Calu3 (cell line): Measurements from ENCODE around the gene TAF12. TPM values are rescaled to one million over a fixed set of nuclear protein-coding genes. Genes with fewer than 3 reads are reported as not detected.
A peak's percentile ranks its signal among the peaks of the same experiment; 100 is the strongest.
"Not testable (repeated sequence)": the region's sequence is repeated elsewhere in the genome, so short reads cannot be mapped to it uniquely, and the experiment has no call there.

Experiments
- BruUV-seq: library from RNA; stranded (reverse); fragments of 400-500 nt; replicated peaks from 2 replicates; lab custom pipeline; 2021; lab: Mats Ljungman, UMichigan
- CTCF ChIA-PET: fragments of 300-600 bp; sonication (Branson Sonifier 250); formaldehyde crosslinking; loops from one replicate; lab custom pipeline; 2022; ENCODE audit warnings: antibody characterized with exemption; lab: Charles Lee
- DNase-seq: peaks from one replicate; pipeline ENCODE4 v3.0.0; 2022
- H3K27ac Mint-ChIP-seq: one replicate; pipeline ENCODE4 v1.8.0; 2022; ENCODE audit warnings: mixed read lengths; ENCODE audit not compliant: unreplicated experiment
- H3K27me3 Mint-ChIP-seq: one replicate; pipeline ENCODE4 v1.8.0; 2022; ENCODE audit warnings: mixed read lengths; ENCODE audit not compliant: unreplicated experiment
- H3K36me3 Mint-ChIP-seq: one replicate; pipeline ENCODE4 v1.8.0; 2022; ENCODE audit warnings: mild to moderate bottlenecking, moderate library complexity, mixed read lengths; ENCODE audit not compliant: insufficient read depth, unreplicated experiment
- H3K4me1 Mint-ChIP-seq: one replicate; pipeline ENCODE4 v1.8.0; 2022; ENCODE audit warnings: mild to moderate bottlenecking, low read depth, mixed read lengths; ENCODE audit not compliant: unreplicated experiment
- H3K4me3 Mint-ChIP-seq: one replicate; pipeline ENCODE4 v1.8.0; 2022; ENCODE audit warnings: mild to moderate bottlenecking, low read depth, moderate library complexity, mixed read lengths; ENCODE audit not compliant: unreplicated experiment
- H3K9me3 Mint-ChIP-seq: one replicate; pipeline ENCODE4 v1.8.0; 2022; ENCODE audit warnings: low read depth, mixed read lengths; ENCODE audit not compliant: unreplicated experiment
- CTCF ChIP-seq: fragments of 200-600 bp; IDR thresholded peaks from one replicate; pipeline ENCODE4 v1.8.0; 2022; ENCODE audit warnings: antibody characterized with exemption; ENCODE audit not compliant: unreplicated experiment
- intact Hi-C: fragments of 100-400 bp; cut with micrococcal nuclease; formaldehyde crosslinking; loops from one replicate; pipeline ENCODE4 v1.10.0; 2022; ENCODE audit not compliant: unreplicated experiment
- total RNA-seq: library from RNA; stranded (reverse); gene quantifications from 2 replicates; pipeline ENCODE4 v1.2.3, GENCODE V29; 2022

TAF12 gene
- total RNA-seq, 1 experiment from 2014 or later: 21.6 TPM

- Mint-ChIP-seq H3K27ac (no peak overlapping the region), H3K9me3 (no peaks in the 10 kb centered on the region), H3K4me1 (peaks cover 25% of the 10 kb centered on the region), H3K36me3 (peaks cover 28% of the 10 kb centered on the region), H3K27me3 (no peaks in the 10 kb centered on the region), H3K4me3 (no peak overlapping the region)
- TF ChIP-seq CTCF: peak; percentile 57
- BruUV-seq: no TSS peak
- intact Hi-C loops: loop anchor here (1.0 to 10.0 kb wide), 3 partner anchors 84 to 228 kb away; no protein-coding TSS in a partner anchor
- DNase-seq: peak; percentile 66
- CTCF ChIA-PET: interaction anchor here (0.5 to 2.8 kb wide), 14 partner anchors 10 to 754 kb away, joined by 3 to 21 read pairs (median 3); partner anchors contain the start of gene YTHDF2
Measured at GRCh38 chr1:28602536-28603439, 40.1 kb downstream of the TAF12 start.

GRCh38 chr1:28601696-28602095, 41.2 kb downstream of the TAF12 start:
- no TSS peak for BruUV-seq
- H3K36me3 Mint-ChIP-seq: peaks cover 28% of the 10 kb centered on the region
- peak; percentile 65 for DNase-seq
- H3K27me3 Mint-ChIP-seq: no peaks in the 10 kb centered on the region
- H3K27ac Mint-ChIP-seq: peak overlapping the region; percentile 61
- no peaks in the 10 kb centered on the region for H3K9me3 Mint-ChIP-seq
- CTCF ChIA-PET: interaction anchor here (0.5 to 2.8 kb wide), 8 partner anchors 18 to 248 kb away, joined by 3 to 21 read pairs (median 3); partner anchors contain the start of gene TAF12
- intact Hi-C loops: loop anchor here (5.0 to 10.0 kb wide), 2 partner anchors 194 to 227 kb away; no protein-coding TSS in a partner anchor
- H3K4me1 Mint-ChIP-seq: peaks cover 25% of the 10 kb centered on the region
- H3K4me3 Mint-ChIP-seq: peak overlapping the region; percentile 42
- no peak for TF ChIP-seq CTCF

GRCh38 chr1:28596276-28596675, 46.6 kb downstream of the TAF12 start:
- H3K27me3 Mint-ChIP-seq, intact Hi-C loops, H3K9me3 Mint-ChIP-seq, CTCF ChIA-PET, H3K27ac Mint-ChIP-seq, DNase-seq, BruUV-seq, H3K4me3 Mint-ChIP-seq: not testable (repeated sequence)
- peaks cover 18% of the 10 kb centered on the region for H3K36me3 Mint-ChIP-seq
- peaks cover 13% of the 10 kb centered on the region for H3K4me1 Mint-ChIP-seq

- TF ChIP-seq CTCF: no peak
- intact Hi-C loops: no loop called here
- no peak for DNase-seq
- Mint-ChIP-seq H3K36me3 (peaks cover 17% of the 10 kb centered on the region), H3K4me3 (no peak overlapping the region), H3K4me1 (peaks cover 11% of the 10 kb centered on the region), H3K27ac (no peak overlapping the region), H3K9me3 (no peaks in the 10 kb centered on the region), H3K27me3 (no peaks in the 10 kb centered on the region)
- CTCF ChIA-PET: no interaction called here
- no TSS peak for BruUV-seq
Measured at GRCh38 chr1:28595412-28596191, 47.3 kb downstream of the TAF12 start.

GRCh38 chr1:28594686-28595411, 48.0 kb downstream of the TAF12 start:
- H3K36me3 Mint-ChIP-seq: peaks cover 12% of the 10 kb centered on the region
- BruUV-seq, DNase-seq, H3K4me3 Mint-ChIP-seq, H3K27ac Mint-ChIP-seq, intact Hi-C loops, H3K9me3 Mint-ChIP-seq, CTCF ChIA-PET, H3K27me3 Mint-ChIP-seq: not testable (repeated sequence)
- H3K4me1 Mint-ChIP-seq: peaks cover 11% of the 10 kb centered on the region

GRCh38 chr1:28593988-28594356, 48.9 kb downstream of the TAF12 start:
- H3K27ac Mint-ChIP-seq, H3K4me1 Mint-ChIP-seq, H3K27me3 Mint-ChIP-seq, intact Hi-C loops, H3K4me3 Mint-ChIP-seq, H3K9me3 Mint-ChIP-seq, DNase-seq, BruUV-seq, CTCF ChIA-PET: not testable (repeated sequence)
- H3K36me3 Mint-ChIP-seq: peaks cover 12% of the 10 kb centered on the region
